Fibroblast of the conjunctiva (primary cell): ENCODE data around the gene RHOXF1.
"Not testable (repeated sequence)": the region's sequence is repeated elsewhere in the genome, so short reads cannot be mapped to it uniquely, and the experiment has no call there.

Source experiments
- DNase-seq: peaks from one replicate; pipeline ENCODE4 v3.0.0-alpha.2; 2010; ENCODE audit warnings: low read depth

Gene RHOXF1

DNA sequence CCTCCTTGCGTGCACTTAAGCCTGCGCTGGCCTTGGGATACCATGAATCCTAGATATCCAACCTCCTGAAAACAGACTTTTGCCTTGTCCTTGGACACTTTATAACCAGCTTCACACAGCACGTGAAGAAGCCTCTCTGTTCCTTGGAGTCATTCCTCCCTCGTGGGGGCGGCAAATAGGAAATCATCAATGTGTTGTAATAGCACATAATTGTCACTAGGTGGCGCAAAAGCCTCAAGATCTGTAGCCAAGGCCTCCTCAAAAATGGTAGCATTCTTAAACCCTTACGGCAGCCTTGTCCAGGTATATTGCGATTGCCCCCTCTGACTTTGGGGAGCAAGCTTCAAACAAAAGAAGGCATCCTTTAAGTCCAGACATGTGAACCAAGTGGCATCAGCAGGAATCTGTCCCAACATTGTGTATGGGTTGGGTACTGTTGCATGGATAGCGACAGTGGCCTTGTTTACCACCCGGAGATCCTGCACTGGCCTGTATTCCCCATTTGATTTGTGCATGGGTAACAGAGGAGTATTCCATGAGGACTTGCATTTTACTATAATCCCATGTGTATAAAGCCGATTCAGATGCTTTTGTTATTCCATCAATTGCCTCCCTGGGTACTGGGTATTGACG is 30.0 kb downstream of the RHOXF1 start:
- DNase-seq, result not testable (repeated sequence)

- DNase-seq, result not testable (repeated sequence)
These were observed 38.1 kb downstream of the RHOXF1 start, which contains the start of gene RHOXF2B for GRCh38 chrX:120077590-120077989. RHOXF2B (minus strand) TSS chrX:120077690; CDS start chrX:120077552, 138 bp downstream.

GRCh38 chrX:120066169-120066568 is 49.5 kb downstream of the RHOXF1 start:
- DNase-seq, result not testable (repeated sequence)
